Measurements from ENCODE around the gene HSD17B4. TPM values are rescaled to one million over a fixed set of nuclear protein-coding genes. Genes with fewer than 3 reads are reported as not detected.

The HSD17B4 gene
- total and polyA plus RNA-seq, 2 experiments from 2014 or later, result 326 to 332 TPM

- no peak for TF ChIP-seq EZH2phosphoT487 (IDR thresholded peaks at IDR 0.05; ENCODE audit: unreplicated experiment)
- no peak for TF ChIP-seq POLR2AphosphoS5 (IDR thresholded peaks at IDR 0.05; ENCODE audit: low read depth)
- no peak for TF ChIP-seq ETS1 (IDR thresholded peaks at IDR 0.05)
- TF ChIP-seq EZH2 (IDR thresholded peaks at IDR 0.05; ENCODE audit: low read depth, unreplicated experiment), result no peak
- TF ChIP-seq CREB1 (CRISPR knock-in tag; IDR thresholded peaks at IDR 0.05; ENCODE audit: low read depth), result no peak
- no peak for TF ChIP-seq REST (IDR thresholded peaks at IDR 0.05; ENCODE audit: unreplicated experiment)
- no peak for TF ChIP-seq JUNB (IDR thresholded peaks at IDR 0.05; ENCODE audit: unreplicated experiment)
Measured at GRCh38 chr5:119445544-119445943, 6.8 kb upstream of the HSD17B4 start (continued).

- no peak overlapping the region for H3K4me2 ChIP-seq
- H3K36me3 Mint-ChIP-seq (ENCODE audit: low read depth), result peaks cover 28% of the 10 kb centered on the region
- H3K9me3 Mint-ChIP-seq, result peaks cover 31% of the 10 kb centered on the region
- DNase-seq (ENCODE audit: low spot score) (no peak), ATAC-seq (no peak)
- no peak overlapping the region for H3K4me3 Mint-ChIP-seq
- H2AFZ ChIP-seq, result no peak overlapping the region
- no peak overlapping the region for H3K4me3 ChIP-seq
- H3K36me3 ChIP-seq (ENCODE audit: insufficient read depth), result no peaks in the 10 kb centered on the region
- H3K27me3 Mint-ChIP-seq (ENCODE audit: insufficient read depth, low read depth, poor library complexity), result peaks cover 10% of the 10 kb centered on the region
- H4K20me1 ChIP-seq (replicated peaks; ENCODE audit: insufficient read depth), result no peaks in the 10 kb centered on the region
- no peaks in the 10 kb centered on the region for H3K9me2 ChIP-seq (ENCODE audit: insufficient read depth)
- H3K4me1 ChIP-seq (ENCODE audit: insufficient read depth), result peaks cover 24% of the 10 kb centered on the region
- no peak overlapping the region for H3K27ac Mint-ChIP-seq
- no peaks in the 10 kb centered on the region for H3K27me3 ChIP-seq (ENCODE audit: insufficient read depth)
- peaks cover 22% of the 10 kb centered on the region for H3K79me2 ChIP-seq (replicated peaks; ENCODE audit: insufficient read depth)
- peaks cover 23% of the 10 kb centered on the region; the same call in 2 of the 3 replicates for H3K4me1 Mint-ChIP-seq
- peaks cover 6% of the 10 kb centered on the region; the same call in 1 of the 2 replicates for H3F3A ChIP-seq (replicated peaks; ENCODE audit: low read depth)
- H3K27ac ChIP-seq (ENCODE audit: low read depth), result no peak overlapping the region
- TF ChIP-seq CREB1 (CRISPR knock-in tag; IDR thresholded peaks at IDR 0.05; ENCODE audit: low read depth) (no peak), ETS1 (IDR thresholded peaks at IDR 0.05) (no peak), EZH2 (IDR thresholded peaks at IDR 0.05; ENCODE audit: low read depth, unreplicated experiment) (no peak), REST (IDR thresholded peaks at IDR 0.05; ENCODE audit: unreplicated experiment) (no peak), ZNF462 (CRISPR knock-in tag; IDR thresholded peaks at IDR 0.05) (no peak), JUNB (IDR thresholded peaks at IDR 0.05; ENCODE audit: unreplicated experiment) (no peak)
Measured at GRCh38 chr5:119449882-119450281, 2.4 kb upstream of the HSD17B4 start.
